AG04450 (cell line): ENCODE measurements around the gene ADARB2. TPM values are rescaled to one million over a fixed set of nuclear protein-coding genes. Genes with fewer than 3 reads are reported as not detected.

Experiments used
- CTCF ChIA-PET: fragments of 300-600, 350-600 bp; formaldehyde crosslinking; extraction: SDS; loops from one replicate; lab custom pipeline; 2022; ENCODE audit warnings: antibody characterized with exemption, inconsistent platforms; lab: Charles Lee
- POLR2A ChIA-PET: fragments of 350-600 bp; formaldehyde crosslinking; extraction: SDS; loops from one replicate; lab custom pipeline; 2021; ENCODE audit warnings: antibody characterized with exemption, inconsistent platforms; lab: Yijun Ruan, JAX
- DNase-seq: peaks from one replicate; pipeline ENCODE4 v3.0.0-alpha.2; 2011; ENCODE audit warnings: low read depth, low spot score
- H3K27ac ChIP-seq: one replicate; pipeline ENCODE4 v1.5.1; 2012; ENCODE audit warnings: low read depth, low read length, control low read depth
- H3K27me3 ChIP-seq: one replicate; pipeline ENCODE4 v1.6.0; 2012; ENCODE audit warnings: low read length; ENCODE audit not compliant: control insufficient read depth, insufficient read depth
- H3K4me3 ChIP-seq: 2 replicates; pipeline ENCODE4 v1.5.1; 2011; ENCODE audit warnings: mild to moderate bottlenecking, low read depth, low read length, control low read depth
- H3K9me3 ChIP-seq: 2 replicates; pipeline ENCODE4 v1.5.1; 2012; ENCODE audit warnings: low read length; ENCODE audit not compliant: control insufficient read depth, insufficient read depth
- polyA plus RNA-seq: library from polyadenylated mRNA; depleted of rRNA; stranded (reverse); fragments of >200 nt; gene quantifications from 2 replicates; pipeline ENCODE4 v1.2.3, GENCODE V29; 2011
- TF ChIP-seq, protein P1 (sequence below): IDR thresholded peaks from 2 replicates; pipeline ENCODE4 v1.5.1; 2011; ENCODE audit warnings: low read depth, low read length, control low read depth, inconsistent platforms

The ADARB2 gene
- polyA plus RNA-seq, 1 experiment = not detected

DNA sequence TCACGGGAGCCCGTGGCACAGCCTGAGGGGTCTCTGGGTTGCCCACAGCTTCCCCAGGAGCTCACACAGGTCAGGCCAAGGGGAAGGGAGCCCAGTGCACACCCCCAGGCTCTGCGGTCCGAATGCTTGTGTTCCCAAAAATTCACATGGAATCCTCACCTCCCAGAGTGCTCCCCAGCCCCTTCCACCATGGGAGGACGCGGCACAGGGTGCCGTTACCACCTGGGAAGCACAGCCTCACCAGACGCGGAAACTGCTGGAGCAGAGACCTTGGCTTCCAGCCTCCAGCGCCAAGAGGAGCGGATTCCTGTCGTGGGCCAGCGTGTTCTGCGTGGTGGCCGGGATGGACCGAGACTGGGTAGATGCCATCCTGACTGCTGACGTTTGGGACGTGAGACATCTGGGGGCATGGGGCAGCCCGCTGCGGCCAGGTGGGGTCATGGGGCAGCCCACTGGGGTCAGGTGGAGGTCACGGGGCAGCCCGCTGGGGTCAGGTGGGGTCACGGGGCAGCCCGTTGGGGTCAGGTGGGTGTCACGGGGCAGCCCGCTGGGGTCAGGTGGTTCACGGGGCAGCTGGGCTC lies 531.8 kb downstream of the ADARB2 start:
- Histone ChIP-seq H3K9me3 (peaks cover 57% of the 10 kb centered on the region), H3K27ac (no peak overlapping the region), H3K27me3 (no peaks in the 10 kb centered on the region), H3K4me3 (no peak overlapping the region)
- ChIA-PET CTCF (no interaction called here), POLR2A (no interaction called here)
- TF ChIP-seq, protein P1, sequence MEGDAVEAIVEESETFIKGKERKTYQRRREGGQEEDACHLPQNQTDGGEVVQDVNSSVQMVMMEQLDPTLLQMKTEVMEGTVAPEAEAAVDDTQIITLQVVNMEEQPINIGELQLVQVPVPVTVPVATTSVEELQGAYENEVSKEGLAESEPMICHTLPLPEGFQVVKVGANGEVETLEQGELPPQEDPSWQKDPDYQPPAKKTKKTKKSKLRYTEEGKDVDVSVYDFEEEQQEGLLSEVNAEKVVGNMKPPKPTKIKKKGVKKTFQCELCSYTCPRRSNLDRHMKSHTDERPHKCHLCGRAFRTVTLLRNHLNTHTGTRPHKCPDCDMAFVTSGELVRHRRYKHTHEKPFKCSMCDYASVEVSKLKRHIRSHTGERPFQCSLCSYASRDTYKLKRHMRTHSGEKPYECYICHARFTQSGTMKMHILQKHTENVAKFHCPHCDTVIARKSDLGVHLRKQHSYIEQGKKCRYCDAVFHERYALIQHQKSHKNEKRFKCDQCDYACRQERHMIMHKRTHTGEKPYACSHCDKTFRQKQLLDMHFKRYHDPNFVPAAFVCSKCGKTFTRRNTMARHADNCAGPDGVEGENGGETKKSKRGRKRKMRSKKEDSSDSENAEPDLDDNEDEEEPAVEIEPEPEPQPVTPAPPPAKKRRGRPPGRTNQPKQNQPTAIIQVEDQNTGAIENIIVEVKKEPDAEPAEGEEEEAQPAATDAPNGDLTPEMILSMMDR = no peak
- no peak for DNase-seq

DNA sequence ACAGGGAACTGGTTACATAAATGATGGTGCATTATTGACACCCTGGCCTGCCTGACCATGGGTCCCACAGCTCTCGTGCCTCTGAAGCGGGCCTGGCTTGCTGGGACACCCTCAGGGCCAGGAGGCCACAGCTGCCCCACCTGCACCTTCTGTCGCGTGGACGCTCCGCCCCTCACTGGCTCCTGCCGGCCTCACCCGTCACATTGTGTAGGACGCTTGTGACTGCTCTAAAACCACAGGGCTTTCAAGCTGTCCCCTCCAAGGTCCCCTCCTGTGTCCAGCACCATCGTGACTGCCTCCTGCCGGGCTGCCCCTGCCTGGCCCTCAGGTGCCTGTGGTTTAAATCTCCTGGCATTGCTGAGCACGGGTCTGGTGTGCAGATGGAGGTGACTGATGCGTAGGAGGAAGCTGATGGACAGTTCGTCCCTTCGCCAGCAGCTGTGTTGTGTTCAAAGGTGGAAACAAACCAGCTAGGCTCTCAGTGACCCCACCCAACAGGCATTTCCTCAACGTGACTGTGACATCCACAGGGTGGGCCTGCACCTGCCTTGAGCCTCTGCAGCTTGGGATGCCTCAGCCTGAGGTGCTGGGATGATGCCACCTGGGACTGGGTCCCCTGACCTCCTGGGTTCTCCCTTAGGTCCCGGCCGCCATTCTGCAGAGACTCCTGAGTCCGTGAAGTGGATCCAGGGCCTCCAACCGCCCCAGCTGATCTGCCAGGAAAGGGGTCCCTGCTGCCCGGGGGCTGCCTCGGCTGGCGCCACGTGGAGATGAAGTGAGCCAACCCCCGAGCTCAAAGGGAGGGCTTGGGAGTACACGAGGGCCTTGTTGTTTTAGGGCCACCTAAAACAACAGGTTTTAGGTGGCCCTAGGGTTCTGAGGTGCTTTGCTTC lies 532.6 kb downstream of the ADARB2 start:
- CTCF ChIA-PET = no interaction called here
- no peaks in the 10 kb centered on the region for H3K27me3 ChIP-seq
- H3K9me3 ChIP-seq = peaks cover 61% of the 10 kb centered on the region
- POLR2A ChIA-PET = no interaction called here
- H3K27ac ChIP-seq = no peak overlapping the region
- no peak overlapping the region for H3K4me3 ChIP-seq
- DNase-seq = no peak
- TF ChIP-seq, protein P1 = no peak

DNA sequence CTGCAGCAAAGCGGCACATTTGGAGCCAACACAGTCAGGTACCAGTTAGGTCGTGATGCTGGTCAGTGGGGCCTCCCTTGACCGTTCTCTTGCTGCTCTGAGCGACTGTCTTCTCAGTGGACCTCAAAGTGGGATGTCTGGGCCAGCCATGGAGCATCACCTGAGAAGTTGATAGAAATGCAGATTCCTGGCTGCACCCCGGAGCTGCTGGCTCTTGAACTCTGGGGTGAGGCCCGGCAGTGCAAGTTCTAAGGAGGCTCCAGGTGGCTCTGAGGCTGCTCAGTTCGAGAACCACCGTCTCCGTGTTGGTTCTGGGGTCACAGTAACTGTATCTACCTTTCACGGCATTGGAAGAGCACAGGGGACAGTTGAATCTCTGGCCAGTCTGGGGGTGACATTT lies 533.6 kb downstream of the ADARB2 start:
- peaks cover 58% of the 10 kb centered on the region for H3K9me3 ChIP-seq
- no peaks in the 10 kb centered on the region for H3K27me3 ChIP-seq
- TF ChIP-seq, protein P1 = no peak
- no peak overlapping the region for H3K4me3 ChIP-seq
- H3K27ac ChIP-seq = no peak overlapping the region
- DNase-seq = no peak
- POLR2A ChIA-PET = no interaction called here
- CTCF ChIA-PET = no interaction called here

DNA sequence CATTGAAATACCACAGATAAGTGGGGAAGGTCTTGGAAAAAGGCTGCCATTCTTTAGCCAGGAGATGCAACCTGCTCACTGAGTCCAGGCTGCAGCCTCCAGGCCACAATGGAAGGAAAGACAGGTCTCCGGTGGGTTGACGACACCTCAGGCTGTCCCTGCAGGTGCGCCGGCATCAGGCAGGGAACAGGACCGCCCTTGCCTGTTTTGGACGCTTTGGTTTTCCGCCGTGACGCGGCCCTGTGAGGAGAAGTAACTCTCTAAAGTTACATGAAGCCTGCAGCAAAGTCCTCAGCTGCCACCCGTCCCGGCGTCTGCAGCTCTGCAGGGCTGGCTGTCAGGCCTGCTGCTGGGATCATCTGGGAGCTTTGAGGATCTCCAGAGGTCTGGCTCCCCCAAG lies 534.1 kb downstream of the ADARB2 start:
- DNase-seq = no peak
- Histone ChIP-seq H3K9me3 (peaks cover 53% of the 10 kb centered on the region), H3K4me3 (no peak overlapping the region), H3K27ac (no peak overlapping the region), H3K27me3 (no peaks in the 10 kb centered on the region)
- CTCF ChIA-PET = no interaction called here
- POLR2A ChIA-PET = no interaction called here
- TF ChIP-seq, protein P1 = no peak

DNA sequence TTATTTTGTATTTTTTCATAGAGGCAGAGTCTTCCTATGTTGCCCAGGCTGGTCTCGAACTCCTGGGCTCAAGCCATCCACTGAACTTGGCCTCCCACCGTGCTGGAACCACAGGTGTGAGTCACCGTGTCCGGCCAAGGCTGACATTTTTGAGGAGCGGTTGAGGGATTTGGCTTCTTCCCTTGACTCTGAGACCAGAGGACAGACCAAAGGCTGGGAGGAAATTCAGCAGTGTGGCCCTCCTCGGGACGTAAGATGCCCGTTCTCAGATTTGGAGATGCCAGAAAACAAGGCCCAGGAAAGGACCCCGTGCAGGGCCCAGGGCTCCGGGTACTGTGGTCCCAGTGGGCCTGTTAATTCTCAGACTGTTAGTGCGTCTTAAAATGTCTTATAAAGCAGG lies 535.0 kb downstream of the ADARB2 start:
- H3K27ac ChIP-seq = no peak overlapping the region
- TF ChIP-seq, protein P1 = no peak
- H3K4me3 ChIP-seq = no peak overlapping the region
- peaks cover 49% of the 10 kb centered on the region for H3K9me3 ChIP-seq
- POLR2A ChIA-PET = no interaction called here
- H3K27me3 ChIP-seq = no peaks in the 10 kb centered on the region
- no peak for DNase-seq
- CTCF ChIA-PET = no interaction called here
